Tibial nerve (tissue), 3 donors: ENCODE data around the gene RBP7.

Source experiments
- POLR2A ChIP-seq, 2 donors: fragments of 450-650 bp; IDR thresholded peaks; one replicate each; pipeline ENCODE4 v1.6.1; 2017; ENCODE audit warnings: antibody characterized with exemption in 2 of 2, mild to moderate bottlenecking in 2 of 2, moderate library complexity in 2 of 2
- TF ChIP-seq, protein P1 (sequence below), 5 experiments: fragments of 200-600 bp in 3 of 5; fragments of 450-650 bp in 2 of 5; sonication (generic) in 3 of 5; IDR thresholded peaks; one replicate each; pipeline ENCODE4 v1.5.1; 2016 to 2019; ENCODE audit warnings: antibody characterized with exemption in 5 of 5, mild to moderate bottlenecking in 3 of 5, moderate library complexity in 2 of 5

DNA sequence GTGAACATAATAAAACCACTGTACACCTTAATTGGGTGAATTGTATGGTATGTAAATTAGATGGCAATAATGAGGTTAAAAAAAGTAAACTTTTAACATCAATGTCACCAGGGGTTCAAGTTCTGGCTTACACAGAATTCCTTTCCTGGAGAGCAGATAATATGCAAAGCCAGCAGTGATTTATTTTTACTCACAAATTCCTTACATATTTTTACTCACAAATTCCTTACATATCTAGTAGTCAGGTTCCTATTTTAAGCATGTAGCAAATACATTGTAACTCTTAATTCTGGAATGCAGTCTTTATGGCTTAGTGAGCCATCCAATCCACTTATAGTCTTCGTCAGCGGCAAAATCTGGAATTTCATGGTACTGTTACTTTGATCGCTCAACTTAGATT, 34.4 kb downstream of the RBP7 start:
- no peak for TF ChIP-seq POLR2A (IDR thresholded peaks at IDR 0.05)
- TF ChIP-seq, protein P1, sequence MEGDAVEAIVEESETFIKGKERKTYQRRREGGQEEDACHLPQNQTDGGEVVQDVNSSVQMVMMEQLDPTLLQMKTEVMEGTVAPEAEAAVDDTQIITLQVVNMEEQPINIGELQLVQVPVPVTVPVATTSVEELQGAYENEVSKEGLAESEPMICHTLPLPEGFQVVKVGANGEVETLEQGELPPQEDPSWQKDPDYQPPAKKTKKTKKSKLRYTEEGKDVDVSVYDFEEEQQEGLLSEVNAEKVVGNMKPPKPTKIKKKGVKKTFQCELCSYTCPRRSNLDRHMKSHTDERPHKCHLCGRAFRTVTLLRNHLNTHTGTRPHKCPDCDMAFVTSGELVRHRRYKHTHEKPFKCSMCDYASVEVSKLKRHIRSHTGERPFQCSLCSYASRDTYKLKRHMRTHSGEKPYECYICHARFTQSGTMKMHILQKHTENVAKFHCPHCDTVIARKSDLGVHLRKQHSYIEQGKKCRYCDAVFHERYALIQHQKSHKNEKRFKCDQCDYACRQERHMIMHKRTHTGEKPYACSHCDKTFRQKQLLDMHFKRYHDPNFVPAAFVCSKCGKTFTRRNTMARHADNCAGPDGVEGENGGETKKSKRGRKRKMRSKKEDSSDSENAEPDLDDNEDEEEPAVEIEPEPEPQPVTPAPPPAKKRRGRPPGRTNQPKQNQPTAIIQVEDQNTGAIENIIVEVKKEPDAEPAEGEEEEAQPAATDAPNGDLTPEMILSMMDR (IDR thresholded peaks at IDR 0.05): no peak
